DMS 273 (cell line): ENCODE measurements around the gene KDM3A.

Experiments
- DNase-seq: peaks from one replicate; lab custom pipeline; 2025; ENCODE audit not compliant: unreplicated experiment; lab: John Stamatoyannopoulos, UW

Gene KDM3A

GRCh38 chr2:86440631-86441391, at the start of gene KDM3A:
Gene KDM3A, plus strand, starts transcription at chr2:86441371. Its CDS starts 677 bp downstream, at chr2:86442048.
- DNase-seq: peak; percentile 99

GRCh38 chr2:86392873-86393518, 48.2 kb upstream of the KDM3A start:
- DNase-seq: peak; percentile 66

GRCh38 chr2:86393521-86394491, 47.4 kb upstream of the KDM3A start:
- DNase-seq: peak; percentile 92

GRCh38 chr2:86396291-86396785, 44.8 kb upstream of the KDM3A start:
- peak; percentile 81 for DNase-seq

- no peak for DNase-seq
Measured at GRCh38 chr2:86397986-86398385, 43.2 kb upstream of the KDM3A start.

GRCh38 chr2:86398500-86399474, 42.4 kb upstream of the KDM3A start:
- DNase-seq: no peak

- DNase-seq: no peak
Measured at GRCh38 chr2:86400321-86400720, 40.9 kb upstream of the KDM3A start.

- DNase-seq: no peak
Measured at GRCh38 chr2:86410581-86410980, 30.6 kb upstream of the KDM3A start.

GRCh38 chr2:86411396-86411795, 29.8 kb upstream of the KDM3A start:
- no peak for DNase-seq

GRCh38 chr2:86412007-86412406, 29.2 kb upstream of the KDM3A start:
- DNase-seq: no peak

- no peak for DNase-seq
Measured at GRCh38 chr2:86413296-86414094, 27.7 kb upstream of the KDM3A start.

GRCh38 chr2:86414996-86415395, 26.2 kb upstream of the KDM3A start:
- peak; percentile 88 for DNase-seq

GRCh38 chr2:86416146-86416545, 25.0 kb upstream of the KDM3A start:
- DNase-seq: no peak

- no peak for DNase-seq
Measured at GRCh38 chr2:86417961-86418360, 23.2 kb upstream of the KDM3A start.

GRCh38 chr2:86420913-86421312, 20.3 kb upstream of the KDM3A start:
- no peak for DNase-seq

GRCh38 chr2:86426271-86426670, 14.9 kb upstream of the KDM3A start:
- no peak for DNase-seq

GRCh38 chr2:86429335-86429734, 11.8 kb upstream of the KDM3A start:
- no peak for DNase-seq

GRCh38 chr2:86430368-86430767, 10.8 kb upstream of the KDM3A start:
- DNase-seq: no peak

- DNase-seq: no peak
Measured at GRCh38 chr2:86433137-86433536, 8.0 kb upstream of the KDM3A start.
